GM19043 (cell line): ENCODE data around the gene TLE2.
"Not testable (repeated sequence)": the region's sequence is repeated elsewhere in the genome, so short reads cannot be mapped to it uniquely, and the experiment has no call there.

Experiments
- ATAC-seq: cut with Tn5 transposase; IDR thresholded peaks from one replicate; pipeline ENCODE4 v1.9.1; 2021; ENCODE audit warnings: low read depth; ENCODE audit not compliant: unreplicated experiment

Gene TLE2

GRCh38 chr19:3038214-3038613, 9.1 kb upstream of the TLE2 start:
- ATAC-seq: no peak

- not testable (repeated sequence) for ATAC-seq
Observed at GRCh38 chr19:3036977-3037544, 8.0 kb upstream of the TLE2 start.

- no peak for ATAC-seq
Observed at GRCh38 chr19:3036119-3036976, 7.3 kb upstream of the TLE2 start.

- ATAC-seq: peak; percentile 92
Observed at GRCh38 chr19:3035542-3036118, 6.5 kb upstream of the TLE2 start.

- no peak for ATAC-seq
Observed at GRCh38 chr19:3034656-3035541, 5.8 kb upstream of the TLE2 start.

- ATAC-seq: no peak
Observed at GRCh38 chr19:3034406-3034655, 5.3 kb upstream of the TLE2 start.

- ATAC-seq: no peak
Observed at GRCh38 chr19:3033595-3034405, 4.7 kb upstream of the TLE2 start.

- ATAC-seq: no peak
Observed at GRCh38 chr19:3031607-3031867, 2.5 kb upstream of the TLE2 start.

GRCh38 chr19:3028305-3029064, 595 bp downstream of the TLE2 start:
- no peak for ATAC-seq

- ATAC-seq: no peak
Observed at GRCh38 chr19:3027981-3028304, 1.1 kb downstream of the TLE2 start.

- no peak for ATAC-seq
Observed at GRCh38 chr19:3027292-3027691, 1.8 kb downstream of the TLE2 start.

- no peak for ATAC-seq
Observed at GRCh38 chr19:3026768-3027167, 2.3 kb downstream of the TLE2 start.

- ATAC-seq: no peak
Observed at GRCh38 chr19:3025549-3025886, 3.6 kb downstream of the TLE2 start.

GRCh38 chr19:3024870-3025548, 4.1 kb downstream of the TLE2 start:
- ATAC-seq: no peak

GRCh38 chr19:3024509-3024869, 4.6 kb downstream of the TLE2 start:
- ATAC-seq: no peak

- ATAC-seq: no peak
Observed at GRCh38 chr19:3020321-3020960, 8.6 kb downstream of the TLE2 start.

GRCh38 chr19:3019211-3019854, 9.7 kb downstream of the TLE2 start:
- no peak for ATAC-seq

GRCh38 chr19:3017923-3018322, 11.2 kb downstream of the TLE2 start:
- no peak for ATAC-seq
